Raji (cell line): ENCODE measurements around the gene GJB6.

Experiments used
- POLR2A ChIP-seq: IDR thresholded peaks from 2 replicates; pipeline ENCODE4 v1.6.1; 2011; ENCODE audit warnings: low read depth, low read length, control low read depth; ENCODE audit not compliant: insufficient read depth

Gene GJB6

DNA sequence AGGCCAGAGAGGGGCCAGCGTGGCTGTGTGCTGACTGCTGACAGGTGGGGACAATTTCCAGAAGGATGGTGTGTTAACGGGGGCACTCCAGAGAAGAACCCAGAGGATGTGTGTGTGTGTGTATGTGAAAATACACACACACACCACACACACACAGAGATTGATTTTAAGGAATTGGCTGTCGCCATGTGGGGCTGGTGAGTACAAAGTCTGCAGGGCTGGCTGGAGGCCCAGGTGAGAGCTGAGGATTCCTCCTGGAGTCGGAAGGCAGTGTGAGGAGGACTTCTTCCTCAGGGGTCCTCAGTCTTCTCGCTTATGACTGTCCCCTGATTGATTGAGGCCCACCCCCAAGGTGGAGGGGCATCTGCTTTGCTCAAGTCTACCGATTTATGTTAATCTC, 7.6 kb upstream of the GJB6 start:
- no peak for TF ChIP-seq POLR2A

DNA sequence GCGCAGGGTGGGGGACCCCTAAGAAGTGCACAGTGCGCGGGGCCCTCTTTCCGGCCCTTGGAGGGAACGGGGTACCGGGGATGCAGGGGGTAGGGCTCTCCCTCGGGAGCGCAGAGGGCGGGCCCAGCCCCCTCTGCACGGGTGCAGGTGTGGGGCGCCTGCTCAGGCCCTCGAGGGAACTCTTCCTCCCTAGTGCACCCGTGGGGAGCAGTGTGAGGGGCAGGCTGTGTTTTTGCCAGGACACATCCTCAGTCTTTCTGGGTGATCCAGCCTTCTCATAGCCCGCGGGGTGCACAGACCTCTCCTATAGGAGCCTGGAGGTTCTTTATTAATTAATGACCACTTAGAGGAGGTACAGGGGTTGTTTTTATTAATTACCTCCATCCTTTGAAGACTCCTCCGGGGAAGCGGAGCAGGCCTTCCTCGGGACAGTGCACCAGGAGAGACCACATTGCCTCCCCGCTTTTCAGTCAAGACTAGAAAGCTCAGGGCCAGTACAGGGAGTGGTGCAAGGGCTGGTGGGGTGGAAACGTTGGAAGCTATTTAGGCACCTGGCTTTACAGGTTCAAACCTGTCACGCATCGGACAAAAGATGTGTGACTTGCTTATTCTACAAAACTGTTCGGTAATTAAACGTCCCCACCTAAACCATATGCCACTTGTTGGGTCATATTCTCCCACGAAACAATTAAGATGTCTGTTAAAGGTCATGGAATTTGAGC, 598 bp upstream of the GJB6 start:
- no peak for TF ChIP-seq POLR2A

- no peak for TF ChIP-seq POLR2A
These were observed 943 bp downstream of the GJB6 start for GRCh38 chr13:20230913-20231838.

DNA sequence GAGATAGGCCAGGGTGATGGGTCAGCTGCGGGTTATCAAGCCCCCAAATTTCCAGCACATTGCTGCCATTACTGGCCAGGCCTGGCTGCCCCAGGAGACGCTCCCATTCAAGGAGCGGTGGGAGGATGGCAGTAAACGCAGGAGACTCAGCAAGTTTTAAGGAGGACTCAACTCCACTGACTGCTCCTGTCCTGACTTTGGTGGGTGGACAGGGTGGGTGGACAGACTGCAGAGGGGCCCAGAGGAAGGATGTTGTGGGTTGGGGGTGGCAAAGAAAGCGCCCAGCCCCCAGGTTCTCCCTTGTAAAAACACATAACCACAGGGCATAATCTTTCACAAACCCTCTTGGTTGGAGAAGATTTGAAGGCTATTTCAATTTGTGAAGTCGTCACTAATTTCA, 4.4 kb downstream of the GJB6 start:
- no peak for TF ChIP-seq POLR2A

DNA sequence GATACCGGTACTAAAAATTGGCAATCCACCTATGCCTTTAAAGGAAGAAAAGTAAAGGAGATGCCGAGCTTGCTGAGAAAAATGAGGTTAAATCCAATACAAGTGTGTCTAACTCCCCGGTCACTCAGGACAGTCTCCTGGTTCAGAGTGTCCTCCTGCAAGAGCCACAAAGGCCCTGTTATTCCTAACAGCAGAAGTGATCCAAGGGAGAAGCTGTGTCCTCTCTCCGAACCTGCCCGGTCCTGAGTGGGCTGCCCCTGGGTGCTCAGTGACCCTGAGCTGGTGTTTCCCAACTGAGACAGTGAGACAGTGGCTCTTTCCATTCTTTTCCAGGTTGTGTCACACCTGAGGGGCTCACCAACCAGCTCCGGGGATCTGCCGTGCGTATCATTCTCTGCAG, 4.8 kb downstream of the GJB6 start:
- no peak for TF ChIP-seq POLR2A

GRCh38 chr13:20222553-20222952, 9.6 kb downstream of the GJB6 start:
- no peak for TF ChIP-seq POLR2A

GRCh38 chr13:20221772-20222171, 10.3 kb downstream of the GJB6 start:
- no peak for TF ChIP-seq POLR2A

DNA sequence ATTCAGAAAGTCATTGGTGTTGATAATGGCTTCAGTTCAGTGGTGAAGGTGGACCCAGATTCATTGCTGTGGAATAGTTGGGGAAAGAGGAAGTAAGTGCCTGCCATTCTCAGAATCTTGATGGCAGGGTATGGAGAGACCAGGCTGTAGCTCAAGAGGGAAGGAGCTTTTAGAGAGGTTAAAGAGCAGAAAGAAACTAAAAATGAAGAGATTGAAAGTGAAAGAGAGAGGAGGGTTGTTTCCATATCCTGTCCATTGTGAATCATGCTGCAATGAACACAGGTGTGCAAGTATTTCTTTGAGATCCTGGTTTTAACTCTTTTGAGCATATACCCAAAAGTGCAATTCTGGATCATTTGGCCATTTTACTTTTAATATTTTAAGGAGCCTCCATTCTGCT, 12.5 kb downstream of the GJB6 start:
- no peak for TF ChIP-seq POLR2A

DNA sequence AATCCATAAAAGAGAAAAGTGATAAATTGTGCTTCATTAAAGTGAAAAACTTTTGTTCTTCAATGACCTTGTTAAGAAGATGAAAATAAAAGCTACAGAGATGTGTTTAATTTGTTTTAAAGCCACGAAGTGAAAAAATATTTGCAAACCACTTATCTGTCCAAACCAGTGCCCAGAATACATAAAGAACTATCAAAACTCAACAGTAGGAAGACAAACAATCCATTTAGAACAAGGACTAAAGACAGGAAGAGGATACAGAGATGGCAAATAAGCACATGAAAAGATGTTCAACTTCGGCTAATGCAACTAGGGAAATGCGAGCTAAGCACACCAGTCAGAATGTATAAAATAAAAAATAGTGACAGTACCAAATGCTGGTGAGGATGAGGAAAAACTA, 15.0 kb downstream of the GJB6 start:
- no peak for TF ChIP-seq POLR2A

- no peak for TF ChIP-seq POLR2A
These were observed 22.2 kb downstream of the GJB6 start for GRCh38 chr13:20209948-20210347.

DNA sequence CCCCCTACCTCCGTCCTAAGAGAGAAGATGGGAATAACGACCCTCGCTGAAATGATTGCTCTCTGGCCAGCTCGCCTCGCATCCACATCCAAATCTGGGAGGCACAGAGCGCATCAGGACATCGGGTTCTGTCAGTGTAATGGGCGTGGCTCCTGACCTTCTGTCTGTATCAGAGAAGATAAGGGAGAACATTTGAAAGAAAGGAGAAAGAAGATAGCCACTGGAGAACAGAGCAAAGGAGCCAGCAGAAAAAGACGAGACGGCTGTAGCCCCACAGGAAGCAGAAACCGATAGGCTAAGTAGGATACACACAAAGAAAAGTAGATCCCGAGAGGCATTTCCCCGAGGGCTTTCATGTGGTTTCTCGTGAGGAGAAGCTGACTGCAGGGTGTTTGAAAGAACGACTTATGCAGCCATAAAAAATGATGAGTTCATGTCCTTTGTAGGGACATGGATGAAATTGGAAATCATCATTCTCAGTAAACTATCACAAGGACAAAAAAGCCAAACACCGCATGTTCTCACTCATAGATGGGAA, 25.4 kb downstream of the GJB6 start:
- TF ChIP-seq POLR2A = no peak

- no peak for TF ChIP-seq POLR2A
These were observed 25.9 kb downstream of the GJB6 start for GRCh38 chr13:20206065-20206697.

DNA sequence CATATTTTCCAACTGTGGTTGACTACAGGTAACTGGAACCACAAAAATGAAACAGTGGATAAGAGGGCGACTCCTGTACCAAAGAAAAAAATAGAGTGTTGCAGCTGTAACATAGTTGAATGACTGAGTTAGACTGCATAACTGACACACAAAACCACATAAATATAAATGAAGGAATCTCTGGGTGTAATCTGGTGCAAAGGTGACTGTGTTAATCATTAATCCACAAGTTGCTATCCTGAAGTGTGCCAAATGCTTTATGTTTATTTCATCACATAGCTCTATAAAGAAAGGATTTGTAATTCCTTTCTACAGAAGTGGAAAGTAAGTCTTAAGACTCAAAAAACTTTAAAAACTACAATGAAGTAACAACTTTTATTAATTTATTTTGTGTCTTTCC, 33.3 kb downstream of the GJB6 start:
- TF ChIP-seq POLR2A = no peak

DNA sequence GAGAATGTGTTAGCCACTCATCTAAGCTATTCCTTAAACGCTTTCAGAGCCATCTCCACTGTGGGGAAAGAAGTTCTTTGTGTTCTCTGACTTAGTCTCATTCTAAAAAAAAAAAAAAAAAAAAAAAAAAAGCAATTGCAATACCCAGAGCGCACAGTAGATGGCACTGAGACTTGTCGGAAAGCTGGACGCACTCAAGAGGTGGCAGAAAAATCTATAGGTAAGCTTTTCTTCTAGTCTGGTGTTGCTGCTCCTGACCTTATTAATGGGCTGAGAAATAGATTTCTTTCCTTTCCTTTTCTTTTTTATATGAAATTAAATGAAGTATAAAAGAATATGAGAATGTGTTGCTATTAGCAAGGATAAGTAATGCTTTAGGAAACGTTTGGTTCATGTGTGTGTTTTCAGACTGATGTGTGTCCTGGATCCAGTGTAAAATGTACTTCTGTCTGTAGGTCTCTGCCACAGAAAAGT, 34.7 kb downstream of the GJB6 start:
- no peak for TF ChIP-seq POLR2A

- no peak for TF ChIP-seq POLR2A
These were observed 36.3 kb downstream of the GJB6 start for GRCh38 chr13:20195801-20196200.
